ENCODE data around the gene WDR93. TPM values are rescaled to one million over a fixed set of nuclear protein-coding genes. Genes with fewer than 3 reads are reported as not detected.

The WDR93 gene
- total RNA-seq, 4 donors from 2014 or later = not detected

DNA sequence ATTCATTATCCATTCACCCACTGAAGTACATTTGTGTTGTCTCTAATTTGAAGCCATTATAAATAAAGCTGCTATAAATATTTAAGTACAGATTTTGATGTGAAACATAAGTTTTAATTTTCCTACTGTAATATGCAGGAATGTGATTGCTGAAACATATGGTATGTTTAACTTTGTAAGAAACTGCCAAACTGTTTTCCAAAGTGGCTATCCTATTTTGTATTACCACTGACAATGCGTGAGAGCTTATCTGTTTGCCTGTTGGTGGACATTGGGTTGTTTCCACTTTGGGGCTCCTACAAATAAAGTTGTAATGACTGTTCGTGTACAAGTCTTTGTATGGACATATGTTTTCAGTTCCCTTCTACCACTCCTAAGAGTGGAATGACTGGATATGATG is 2.5 kb downstream of the WDR93 start:
- 10 to 33% methylated on average over 2 of the region's 2 CpGs for WGBS, 2 donors (ENCODE audit: low coverage in 1 of 2)
- H3K4me1 ChIP-seq = peaks cover 3 to 22% (median 15%) of the 10 kb centered on the region in 4 donors
- H3K9me3 ChIP-seq = no peaks in the 10 kb centered on the region
- H3K4me3 ChIP-seq = no peak overlapping the region
- H3K27ac ChIP-seq = no peak overlapping the region
- no peaks in the 10 kb centered on the region for H3K27me3 ChIP-seq
- no peak for TF ChIP-seq POLR2A (IDR thresholded peaks at IDR 0.05)
- TF ChIP-seq EP300 (IDR thresholded peaks at IDR 0.05; ENCODE audit: low read depth) = no peak
- TF ChIP-seq, protein P1, sequence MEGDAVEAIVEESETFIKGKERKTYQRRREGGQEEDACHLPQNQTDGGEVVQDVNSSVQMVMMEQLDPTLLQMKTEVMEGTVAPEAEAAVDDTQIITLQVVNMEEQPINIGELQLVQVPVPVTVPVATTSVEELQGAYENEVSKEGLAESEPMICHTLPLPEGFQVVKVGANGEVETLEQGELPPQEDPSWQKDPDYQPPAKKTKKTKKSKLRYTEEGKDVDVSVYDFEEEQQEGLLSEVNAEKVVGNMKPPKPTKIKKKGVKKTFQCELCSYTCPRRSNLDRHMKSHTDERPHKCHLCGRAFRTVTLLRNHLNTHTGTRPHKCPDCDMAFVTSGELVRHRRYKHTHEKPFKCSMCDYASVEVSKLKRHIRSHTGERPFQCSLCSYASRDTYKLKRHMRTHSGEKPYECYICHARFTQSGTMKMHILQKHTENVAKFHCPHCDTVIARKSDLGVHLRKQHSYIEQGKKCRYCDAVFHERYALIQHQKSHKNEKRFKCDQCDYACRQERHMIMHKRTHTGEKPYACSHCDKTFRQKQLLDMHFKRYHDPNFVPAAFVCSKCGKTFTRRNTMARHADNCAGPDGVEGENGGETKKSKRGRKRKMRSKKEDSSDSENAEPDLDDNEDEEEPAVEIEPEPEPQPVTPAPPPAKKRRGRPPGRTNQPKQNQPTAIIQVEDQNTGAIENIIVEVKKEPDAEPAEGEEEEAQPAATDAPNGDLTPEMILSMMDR (IDR thresholded peaks at IDR 0.05) = no peak
- TF ChIP-seq POLR2AphosphoS5 (IDR thresholded peaks at IDR 0.05) = no peak
- no peaks in the 10 kb centered on the region for H3K36me3 ChIP-seq
- intact Hi-C loops (cut with DNase I; ENCODE audit: low total_unique reads) (no loop called here), in situ Hi-C loops (cut with MboI; ENCODE audit: low pct_ligation_motif_present in 1 of 4, low pct_unique_long_range_greater_than_20kb in 1 of 4, low sequenced_read_pairs in 3 of 4) (no loop called here)
- DNase-seq = no peak

DNA sequence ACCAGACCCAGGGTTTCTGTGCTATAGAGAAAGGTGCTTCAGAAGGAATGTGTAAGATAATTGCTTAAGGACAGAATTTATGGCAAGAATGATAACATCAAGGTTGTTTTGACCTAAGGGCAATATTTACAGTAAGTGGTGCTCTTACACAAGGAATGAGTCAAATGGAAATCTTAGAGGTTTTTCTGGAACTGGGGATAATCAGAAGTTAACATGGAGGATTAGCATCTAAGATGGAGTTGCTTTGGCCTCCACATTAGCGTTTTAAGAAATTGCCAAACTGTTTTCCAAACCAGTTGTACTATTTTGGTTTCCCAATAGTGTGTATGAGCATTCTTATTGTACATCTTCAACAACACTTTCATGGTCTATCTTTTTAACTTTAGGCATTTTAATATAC is 3.1 kb downstream of the WDR93 start:
- TF ChIP-seq POLR2A (IDR thresholded peaks at IDR 0.05) = no peak
- no peak for TF ChIP-seq POLR2AphosphoS5 (IDR thresholded peaks at IDR 0.05)
- TF ChIP-seq, protein P1 (IDR thresholded peaks at IDR 0.05) = no peak
- TF ChIP-seq EP300 (IDR thresholded peaks at IDR 0.05; ENCODE audit: low read depth) = no peak
- Histone ChIP-seq H3K27me3 (no peaks in the 10 kb centered on the region), H3K9me3 (no peaks in the 10 kb centered on the region), H3K27ac (no peak overlapping the region), H3K4me3 (no peak overlapping the region), H3K36me3 (no peaks in the 10 kb centered on the region), H3K4me1 (peaks cover under 1 to 17% (median 11%) of the 10 kb centered on the region in 4 donors)
- intact Hi-C loops (cut with DNase I; ENCODE audit: low total_unique reads) = no loop called here
- DNase-seq = no peak
- in situ Hi-C loops (cut with MboI; ENCODE audit: low pct_ligation_motif_present in 1 of 4, low pct_unique_long_range_greater_than_20kb in 1 of 4, low sequenced_read_pairs in 3 of 4) = no loop called here
- WGBS, 2 donors (ENCODE audit: low coverage in 1 of 2) = 75 to 86% methylated on average over 1 of the region's 1 CpG

DNA sequence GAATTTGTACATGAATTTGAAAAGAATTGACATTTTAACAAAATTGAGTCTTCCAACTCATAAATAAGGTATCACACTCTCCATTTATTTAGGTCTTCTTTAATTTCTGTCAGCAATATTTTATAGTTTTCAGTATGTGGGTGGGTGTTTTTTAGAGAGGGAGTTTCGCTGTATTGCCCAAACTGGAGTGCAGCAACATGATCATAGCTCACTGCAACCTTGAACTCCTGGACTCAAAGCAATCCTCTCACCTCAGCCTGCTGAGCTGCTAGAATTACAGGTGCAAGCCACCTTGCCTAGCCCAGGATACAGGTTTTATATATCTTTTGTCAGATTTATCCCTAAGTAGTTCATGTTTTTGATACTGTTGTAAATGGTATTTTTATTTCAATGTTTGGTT is 4.6 kb downstream of the WDR93 start:
- Histone ChIP-seq H3K36me3 (no peaks in the 10 kb centered on the region), H3K4me3 (no peak overlapping the region), H3K27ac (no peak overlapping the region), H3K4me1 (peaks cover 0 to 7% (median 3%) of the 10 kb centered on the region in 4 donors), H3K27me3 (no peaks in the 10 kb centered on the region), H3K9me3 (no peaks in the 10 kb centered on the region)
- TF ChIP-seq, protein P1 (IDR thresholded peaks at IDR 0.05) = no peak
- TF ChIP-seq POLR2AphosphoS5 (IDR thresholded peaks at IDR 0.05) (no peak), EP300 (IDR thresholded peaks at IDR 0.05; ENCODE audit: low read depth) (no peak)
- in situ Hi-C loops (cut with MboI; ENCODE audit: low pct_ligation_motif_present in 1 of 4, low pct_unique_long_range_greater_than_20kb in 1 of 4, low sequenced_read_pairs in 3 of 4) = no loop called here
- intact Hi-C loops (cut with DNase I; ENCODE audit: low total_unique reads) = no loop called here
- DNase-seq = no peak
- WGBS, 2 donors (ENCODE audit: low coverage in 1 of 2) = 94 to 100% methylated on average over 1 of the region's 1 CpG

DNA sequence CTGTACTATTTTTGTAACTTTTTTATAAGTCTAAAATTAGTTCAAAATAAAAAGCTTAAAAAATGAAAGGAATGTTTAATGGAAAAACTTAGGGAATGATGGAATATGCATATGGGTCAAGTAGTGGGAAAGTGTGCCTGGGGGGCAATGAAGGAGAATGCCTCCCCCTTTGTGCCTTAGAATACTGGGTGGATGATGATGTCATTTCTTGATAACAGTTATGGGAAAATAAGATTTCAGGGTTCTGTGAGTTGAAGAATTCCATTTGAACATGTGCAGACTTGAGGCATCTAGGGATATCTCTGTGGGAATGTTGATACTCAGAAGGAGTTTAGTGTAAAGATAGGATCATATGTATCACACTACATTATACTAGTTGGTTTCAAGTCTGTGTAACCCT is 13.8 kb downstream of the WDR93 start:
- no peaks in the 10 kb centered on the region for H3K9me3 ChIP-seq
- in situ Hi-C loops (cut with MboI; ENCODE audit: low pct_ligation_motif_present in 1 of 4, low pct_unique_long_range_greater_than_20kb in 1 of 4, low sequenced_read_pairs in 3 of 4) = no loop called here
- H3K36me3 ChIP-seq = no peaks in the 10 kb centered on the region
- no peak overlapping the region for H3K4me3 ChIP-seq
- DNase-seq = no peak
- TF ChIP-seq, protein P1 (IDR thresholded peaks at IDR 0.05) = no peak
- TF ChIP-seq POLR2A (IDR thresholded peaks at IDR 0.05) (no peak), EP300 (IDR thresholded peaks at IDR 0.05; ENCODE audit: low read depth) (no peak), POLR2AphosphoS5 (IDR thresholded peaks at IDR 0.05) (no peak)
- no peaks in the 10 kb centered on the region for H3K27me3 ChIP-seq
- no peaks in the 10 kb centered on the region for H3K4me1 ChIP-seq
- H3K27ac ChIP-seq = no peak overlapping the region
- intact Hi-C loops (cut with DNase I; ENCODE audit: low total_unique reads) = no loop called here
